Ammon's horn (tissue), 1 donor: ENCODE results near the gene KRTAP10-7.
"Not testable (repeated sequence)": the region's sequence is repeated elsewhere in the genome, so short reads cannot be mapped to it uniquely, and the experiment has no call there.

Experiments used
- DNase-seq: peaks from one replicate; pipeline ENCODE4 v3.0.0-alpha.2; 2016; ENCODE audit warnings: low spot score

Gene KRTAP10-7

DNA sequence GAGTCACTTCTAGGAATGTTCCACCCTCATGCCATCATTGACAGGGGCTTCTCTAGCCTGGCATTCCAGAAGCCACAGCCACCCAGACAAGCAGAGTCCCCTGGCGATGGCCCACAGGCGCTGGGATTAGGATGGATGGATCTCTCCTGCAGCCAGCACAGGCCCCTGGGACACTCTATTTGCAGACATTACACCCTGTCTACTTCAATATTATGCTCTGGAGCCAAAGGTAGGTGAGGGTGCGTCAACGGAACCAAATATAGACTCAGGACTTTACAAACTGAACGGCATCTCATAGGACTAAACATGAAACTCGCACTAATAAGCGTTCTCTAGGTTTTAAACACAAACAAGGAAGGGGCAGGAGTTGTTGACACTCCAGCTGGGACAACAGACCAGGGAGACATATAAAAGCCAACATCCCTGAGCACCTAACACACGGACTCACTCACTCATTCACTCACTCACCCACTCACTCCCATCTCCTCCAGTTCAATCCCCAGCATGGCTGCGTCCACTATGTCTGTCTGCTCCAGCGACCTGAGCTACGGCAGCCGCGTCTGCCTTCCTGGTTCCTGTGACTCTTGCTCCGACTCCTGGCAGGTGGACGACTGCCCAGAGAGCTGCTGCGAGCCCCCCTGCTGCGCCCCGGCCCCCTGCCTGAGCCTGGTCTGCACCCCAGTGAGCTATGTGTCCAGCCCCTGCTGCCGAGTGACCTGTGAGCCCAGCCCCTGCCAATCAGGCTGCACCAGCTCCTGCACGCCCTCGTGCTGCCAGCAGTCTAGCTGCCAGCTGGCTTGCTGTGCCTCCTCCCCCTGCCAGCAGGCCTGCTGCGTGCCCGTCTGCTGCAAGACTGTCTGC is at the start of gene KRTAP10-7:
Gene KRTAP10-7, plus strand, starts transcription at position 480 of the 861 bp plus-strand sequence. Its CDS starts 25 bp downstream, at position 505.
- not testable (repeated sequence) for DNase-seq

DNA sequence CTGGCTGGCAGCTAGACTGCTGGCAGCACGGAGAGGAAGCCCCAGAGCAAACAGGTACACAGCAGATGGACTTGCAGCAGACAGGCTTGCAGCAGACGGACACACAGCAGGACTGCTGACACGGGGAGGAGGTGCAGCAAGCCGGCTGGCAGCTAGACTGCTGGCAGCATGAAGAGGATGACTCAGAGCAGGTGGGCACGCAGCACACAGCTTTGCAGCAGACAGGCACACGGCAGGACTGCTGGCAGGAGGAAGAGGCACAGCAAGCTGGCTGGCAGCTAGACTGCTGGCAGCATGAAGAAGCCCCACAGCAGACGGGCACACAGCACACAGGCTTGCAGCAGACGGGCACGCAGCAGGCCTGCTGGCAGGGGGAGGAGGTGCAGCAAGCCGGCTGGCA is 49.6 kb upstream of the KRTAP10-7 start:
- DNase-seq = no peak

DNA sequence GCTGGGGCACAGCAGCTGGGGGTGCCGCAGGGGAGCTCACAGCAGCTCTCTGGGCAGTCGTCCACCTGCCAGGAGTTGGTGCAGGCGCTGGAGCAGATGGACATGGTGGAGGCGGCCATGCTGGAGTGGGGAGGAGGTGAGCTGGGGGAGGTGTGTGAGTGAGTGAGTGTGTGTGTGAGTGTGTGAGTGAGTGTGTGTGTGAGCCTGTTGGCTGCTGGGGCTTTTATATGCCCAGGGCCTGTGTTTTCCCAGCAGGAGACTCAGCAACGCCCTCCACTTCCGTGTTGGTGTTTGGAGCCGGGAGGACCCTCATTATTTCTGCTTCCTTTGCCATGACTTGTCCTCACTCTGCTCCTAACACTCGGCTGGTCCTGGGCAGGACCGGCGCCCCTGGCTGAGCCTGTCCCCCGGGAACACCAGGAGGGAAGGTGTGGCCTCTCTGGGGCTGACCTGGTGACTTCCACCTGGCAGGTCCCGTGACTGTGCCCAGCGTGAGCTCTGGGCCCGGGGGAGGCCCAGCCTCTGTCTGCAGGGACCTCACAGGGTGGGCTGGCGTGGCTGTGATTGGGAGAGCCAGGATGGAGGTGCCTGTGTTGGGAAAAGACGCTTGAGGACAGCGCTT is 48.9 kb upstream of the KRTAP10-7 start, which contains the start of gene KRTAP10-2:
Gene KRTAP10-2, minus strand, starts transcription at position 166 of the 622 bp plus-strand sequence. Its CDS starts 47 bp downstream, at position 119.
- DNase-seq = no peak

DNA sequence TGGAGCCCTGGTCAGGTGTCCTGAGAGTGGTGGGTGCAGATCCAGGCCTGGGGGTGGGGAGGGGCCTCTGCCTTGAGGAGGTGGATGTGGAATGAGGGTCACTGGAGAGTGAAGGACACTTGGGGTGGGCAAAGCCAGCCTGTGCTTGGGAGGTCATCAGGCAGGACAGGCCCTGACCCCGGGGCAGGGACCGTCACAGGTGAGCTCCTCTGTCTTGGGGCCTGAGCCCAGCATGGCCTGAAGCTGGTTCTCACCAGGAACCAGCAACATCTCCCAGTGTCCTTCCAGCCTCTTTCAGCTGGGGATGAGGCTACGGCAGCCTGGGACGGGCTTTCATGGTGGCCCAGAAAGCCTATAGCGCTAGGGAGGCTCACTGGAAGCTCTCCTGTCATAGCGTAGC is 48.3 kb upstream of the KRTAP10-7 start:
- no peak for DNase-seq

DNA sequence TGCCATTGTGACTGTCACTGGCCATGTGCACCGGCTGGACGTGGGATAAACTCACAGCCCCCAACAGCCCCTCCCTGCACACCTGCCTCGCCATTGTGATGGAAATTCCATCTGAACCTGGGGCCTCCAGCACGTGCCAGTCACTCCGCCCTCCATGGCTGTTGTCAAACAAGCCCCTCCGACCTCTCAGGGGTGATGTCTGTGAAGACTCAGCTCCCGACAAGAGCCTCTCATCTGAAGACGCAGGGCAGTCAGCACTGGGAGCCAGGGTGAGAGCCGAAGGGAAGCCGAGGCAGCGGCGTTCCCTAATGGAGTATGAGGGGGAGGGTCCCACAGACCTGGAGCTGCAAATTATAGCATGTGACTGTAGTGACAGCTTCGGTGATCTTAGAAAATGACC is 47.7 kb upstream of the KRTAP10-7 start:
- DNase-seq = no peak

GRCh38 chr21:44555200-44555875 is 45.1 kb upstream of the KRTAP10-7 start:
- DNase-seq = no peak

DNA sequence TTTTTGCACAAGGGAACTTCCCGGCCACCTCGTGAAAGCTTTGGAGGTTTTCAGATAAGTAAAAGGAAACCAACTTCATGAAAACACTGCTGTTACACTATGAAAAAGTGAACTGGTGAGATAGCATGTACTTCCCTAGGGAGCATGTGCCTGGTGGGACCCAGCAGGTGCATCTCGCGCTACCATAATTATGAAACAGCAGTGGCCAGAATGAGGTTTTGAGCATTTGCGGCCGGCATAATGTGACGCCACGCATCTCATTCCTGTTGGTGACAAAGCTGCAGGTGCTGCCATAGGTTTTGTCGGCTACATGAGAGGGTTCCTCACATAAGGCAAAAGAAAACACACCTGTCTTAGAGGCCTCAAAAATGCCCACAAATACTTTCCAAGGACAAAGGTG is 43.5 kb upstream of the KRTAP10-7 start:
- DNase-seq = no peak

GRCh38 chr21:44557491-44558328 is 42.7 kb upstream of the KRTAP10-7 start:
- no peak for DNase-seq

GRCh38 chr21:44558329-44558675 is 42.1 kb upstream of the KRTAP10-7 start:
- DNase-seq = not testable (repeated sequence)

- DNase-seq = no peak
Measured at GRCh38 chr21:44558695-44559094, 41.7 kb upstream of the KRTAP10-7 start, which contains the start of gene KRTAP10-3. Gene KRTAP10-3, minus strand, starts transcription at chr21:44558795. Its CDS starts 80 bp downstream, at chr21:44558715.

- DNase-seq = no peak
Measured at GRCh38 chr21:44564099-44564498, 36.3 kb upstream of the KRTAP10-7 start.

GRCh38 chr21:44564886-44565598 is 35.4 kb upstream of the KRTAP10-7 start:
- no peak for DNase-seq

- no peak for DNase-seq
Measured at GRCh38 chr21:44566403-44566802, 34.0 kb upstream of the KRTAP10-7 start.

DNA sequence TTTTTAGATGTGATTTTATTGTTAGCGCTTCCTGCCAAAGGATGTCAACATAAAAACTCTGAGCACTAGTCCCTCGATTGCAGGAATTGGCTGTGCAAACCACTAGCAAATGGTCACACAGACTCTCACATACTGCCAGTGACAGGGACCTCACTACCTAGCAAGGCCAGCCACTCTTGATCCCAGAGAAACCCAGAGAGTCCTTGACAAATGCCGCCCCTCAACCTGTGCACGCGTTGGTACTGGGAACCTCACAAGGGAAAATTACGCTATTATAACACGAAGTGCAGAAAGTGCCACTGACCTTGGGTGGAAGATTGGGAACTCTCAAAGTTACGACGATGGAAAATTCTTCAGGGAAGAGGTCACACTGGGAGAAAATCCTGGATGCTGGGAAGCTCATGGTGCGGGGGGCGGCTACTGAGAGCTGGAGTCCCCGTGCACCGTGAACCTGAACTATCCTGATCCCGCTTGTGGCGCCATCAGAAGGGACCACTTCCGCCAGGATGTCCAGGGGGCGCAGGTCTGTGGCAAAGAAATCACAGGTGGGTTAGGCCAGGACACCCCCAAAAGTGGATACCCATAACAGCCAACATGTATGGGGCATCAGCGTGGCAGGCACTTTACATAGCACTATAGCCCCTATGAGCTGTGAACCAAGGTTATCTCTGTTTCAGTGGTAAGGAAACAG is 32.8 kb upstream of the KRTAP10-7 start:
- DNase-seq = no peak

GRCh38 chr21:44568261-44568660 is 32.1 kb upstream of the KRTAP10-7 start:
- DNase-seq = no peak

DNA sequence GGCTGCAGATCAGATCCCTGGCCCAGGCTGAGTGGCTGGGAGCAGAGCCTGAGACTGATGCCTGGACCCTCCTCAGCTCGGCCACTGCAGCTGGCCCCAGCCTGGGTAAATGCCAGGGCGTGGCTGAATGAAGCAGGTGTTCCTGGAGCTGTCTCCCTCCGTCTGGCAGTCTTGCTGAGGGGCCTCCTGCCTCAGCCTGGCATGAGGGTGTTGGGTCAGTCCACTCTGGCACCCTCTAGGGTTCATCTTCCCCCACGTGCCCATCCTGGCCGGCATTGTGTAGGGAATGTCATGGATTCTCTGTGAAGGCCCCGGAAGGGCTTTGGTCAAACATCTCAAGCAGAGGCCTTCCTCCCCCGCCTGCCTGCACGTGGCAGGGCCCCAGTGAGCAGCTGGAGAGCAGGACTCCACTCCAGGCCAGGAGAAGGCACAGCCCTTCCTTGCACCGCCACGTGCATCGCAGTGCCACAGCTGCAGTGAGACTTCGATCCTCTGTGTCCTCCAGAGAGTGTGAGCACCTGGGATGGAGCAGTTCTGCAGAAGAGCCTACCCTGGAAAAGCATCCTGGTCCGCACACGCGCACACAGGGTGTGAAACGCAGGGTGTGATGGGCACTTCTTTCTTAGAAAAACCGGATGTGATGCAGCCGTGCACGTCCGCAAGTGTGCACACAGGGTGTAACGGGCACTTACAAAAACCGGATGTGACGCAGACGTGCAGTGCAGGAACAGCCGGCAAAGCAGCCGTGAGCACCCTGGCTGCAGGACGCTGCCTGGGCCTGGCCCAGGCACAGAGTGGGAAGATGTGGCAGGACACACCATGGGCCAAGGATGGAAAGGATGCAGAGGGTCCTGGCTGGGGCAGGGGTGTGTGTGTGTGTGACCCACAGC is 31.5 kb upstream of the KRTAP10-7 start:
- DNase-seq = no peak

DNA sequence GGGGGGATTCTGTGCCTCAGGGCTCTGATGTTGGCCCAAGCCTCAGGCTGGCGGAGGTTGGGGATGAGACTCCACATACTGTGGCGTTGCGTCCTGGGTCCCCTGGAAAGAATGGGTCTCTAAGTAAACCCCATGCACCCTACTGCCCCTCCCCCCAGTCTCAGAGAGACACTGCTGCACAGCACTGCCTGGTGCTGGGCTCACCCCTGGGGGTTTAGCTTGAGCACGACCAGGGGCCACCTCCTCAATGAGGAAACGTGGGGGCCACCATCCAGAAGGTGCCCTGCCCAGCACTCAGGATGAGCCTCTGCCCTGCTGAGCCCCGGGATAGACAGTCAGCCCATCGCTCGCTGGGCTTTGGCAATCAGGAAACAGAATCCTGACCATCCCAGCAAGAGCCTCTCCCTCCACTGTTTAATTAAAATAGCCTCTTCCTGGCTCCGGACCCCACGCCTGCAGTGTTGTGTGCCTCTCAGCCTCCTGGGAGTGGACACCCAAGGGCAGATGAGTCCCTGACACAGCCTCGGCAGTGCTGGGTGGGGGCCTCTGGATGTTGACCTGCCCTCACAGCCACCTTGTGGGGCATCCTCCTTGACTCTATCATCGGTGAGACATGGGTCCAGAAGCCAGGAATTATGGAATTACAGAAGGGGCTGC is 30.4 kb upstream of the KRTAP10-7 start:
- no peak for DNase-seq

- DNase-seq = no peak
Measured at GRCh38 chr21:44571296-44571695, 29.1 kb upstream of the KRTAP10-7 start.
